Measurements from ENCODE around the gene CDK19.

Gene CDK19

GRCh38 chr6:110665600-110665999 is 149.7 kb downstream of the CDK19 start:
- H3K4me3 ChIP-seq (ENCODE audit: low read depth, low read length) = no peak overlapping the region
- H3K4me2 ChIP-seq (ENCODE audit: low read length) = no peak overlapping the region
- no peak for TF ChIP-seq CTCF (IDR thresholded peaks at IDR 0.05)
- H3K79me2 ChIP-seq = no peaks in the 10 kb centered on the region
- no peaks in the 10 kb centered on the region for H3K27me3 ChIP-seq (ENCODE audit: control insufficient read depth, insufficient read depth, low read length)
- no peaks in the 10 kb centered on the region for H3K9me3 ChIP-seq (ENCODE audit: control insufficient read depth, low read length)
- no peaks in the 10 kb centered on the region for H3K36me3 ChIP-seq (ENCODE audit: control insufficient read depth, insufficient read depth, low read length)
- H2AFZ ChIP-seq = no peak overlapping the region
- H3K9ac ChIP-seq = no peak overlapping the region
- no peak overlapping the region for H3K27ac ChIP-seq
- H3K4me1 ChIP-seq = no peaks in the 10 kb centered on the region

GRCh38 chr6:110664933-110665332 is 150.3 kb downstream of the CDK19 start:
- Histone ChIP-seq H3K36me3 (ENCODE audit: control insufficient read depth, insufficient read depth, low read length) (no peaks in the 10 kb centered on the region), H3K9ac (no peak overlapping the region), H3K79me2 (no peaks in the 10 kb centered on the region), H3K4me3 (ENCODE audit: low read depth, low read length) (no peak overlapping the region), H3K4me2 (ENCODE audit: low read length) (no peak overlapping the region), H3K4me1 (no peaks in the 10 kb centered on the region), H3K27me3 (ENCODE audit: control insufficient read depth, insufficient read depth, low read length) (no peaks in the 10 kb centered on the region), H3K27ac (no peak overlapping the region), H3K9me3 (ENCODE audit: control insufficient read depth, low read length) (no peaks in the 10 kb centered on the region), H2AFZ (no peak overlapping the region)
- no peak for TF ChIP-seq CTCF (IDR thresholded peaks at IDR 0.05)

- H3K4me3 ChIP-seq (ENCODE audit: low read depth, low read length) = no peak overlapping the region
- H3K4me1 ChIP-seq = no peaks in the 10 kb centered on the region
- H3K4me2 ChIP-seq (ENCODE audit: low read length) = no peak overlapping the region
- no peaks in the 10 kb centered on the region for H3K36me3 ChIP-seq (ENCODE audit: control insufficient read depth, insufficient read depth, low read length)
- H3K79me2 ChIP-seq = no peaks in the 10 kb centered on the region
- no peaks in the 10 kb centered on the region for H3K9me3 ChIP-seq (ENCODE audit: control insufficient read depth, low read length)
- no peak overlapping the region for H2AFZ ChIP-seq
- no peak overlapping the region for H3K27ac ChIP-seq
- H3K9ac ChIP-seq = no peak overlapping the region
- no peak for TF ChIP-seq CTCF (IDR thresholded peaks at IDR 0.05)
- no peaks in the 10 kb centered on the region for H3K27me3 ChIP-seq (ENCODE audit: control insufficient read depth, insufficient read depth, low read length)
These were observed 152.6 kb downstream of the CDK19 start for GRCh38 chr6:110662490-110663211.

GRCh38 chr6:110661414-110661813 is 153.9 kb downstream of the CDK19 start:
- Histone ChIP-seq H3K27me3 (ENCODE audit: control insufficient read depth, insufficient read depth, low read length) (no peaks in the 10 kb centered on the region), H3K4me2 (ENCODE audit: low read length) (no peak overlapping the region), H3K36me3 (ENCODE audit: control insufficient read depth, insufficient read depth, low read length) (no peaks in the 10 kb centered on the region), H3K79me2 (no peaks in the 10 kb centered on the region), H2AFZ (no peak overlapping the region), H3K9me3 (ENCODE audit: control insufficient read depth, low read length) (no peaks in the 10 kb centered on the region), H3K4me3 (ENCODE audit: low read depth, low read length) (no peak overlapping the region), H3K27ac (no peak overlapping the region), H3K4me1 (no peaks in the 10 kb centered on the region), H3K9ac (no peak overlapping the region)
- no peak for TF ChIP-seq CTCF (IDR thresholded peaks at IDR 0.05)

- no peaks in the 10 kb centered on the region for H3K36me3 ChIP-seq (ENCODE audit: control insufficient read depth, insufficient read depth, low read length)
- no peaks in the 10 kb centered on the region for H3K4me1 ChIP-seq
- no peaks in the 10 kb centered on the region for H3K27me3 ChIP-seq (ENCODE audit: control insufficient read depth, insufficient read depth, low read length)
- no peak overlapping the region for H2AFZ ChIP-seq
- H3K9me3 ChIP-seq (ENCODE audit: control insufficient read depth, low read length) = no peaks in the 10 kb centered on the region
- TF ChIP-seq CTCF (IDR thresholded peaks at IDR 0.05) = no peak
- H3K4me3 ChIP-seq (ENCODE audit: low read depth, low read length) = no peak overlapping the region
- H3K79me2 ChIP-seq = no peaks in the 10 kb centered on the region
- no peak overlapping the region for H3K9ac ChIP-seq
- H3K4me2 ChIP-seq (ENCODE audit: low read length) = no peak overlapping the region
- H3K27ac ChIP-seq = no peak overlapping the region
These were observed 155.1 kb downstream of the CDK19 start for GRCh38 chr6:110660066-110660655.
